GM23338 (cell line): ENCODE data around the gene OGDHL. TPM values are rescaled to one million over a fixed set of nuclear protein-coding genes. Genes with fewer than 3 reads are reported as not detected.

Source experiments
- ATAC-seq: fragments of 200-7000 bp; cut with Tn5 transposase; 3 replicates; pipeline ENCODE4 v1.9.1; 2020
- DNase-seq: peaks from one replicate; pipeline ENCODE4 v3.0.0-alpha.2; 2015; ENCODE audit warnings: low spot score
- H2AFZ ChIP-seq: fragments of 200-600 bp; sonication (generic); 2 replicates; pipeline ENCODE4 v1.8.0; 2016; ENCODE audit warnings: antibody characterized with exemption, mild to moderate bottlenecking, moderate library complexity
- H3F3A ChIP-seq: fragments of 200-600 bp; sonication (generic); replicated peaks from 2 replicates; pipeline ENCODE4 v1.8.0; 2017; ENCODE audit warnings: antibody characterized with exemption, mixed run types, low read depth
- H3K27ac ChIP-seq: fragments of 200-600 bp; sonication (generic); 2 replicates; pipeline ENCODE4 v1.6.1; 2016; ENCODE audit warnings: low read depth
- H3K27me3 ChIP-seq: fragments of 200-600 bp; sonication (generic); 2 replicates; pipeline ENCODE4 v1.8.0; 2016; ENCODE audit warnings: mild to moderate bottlenecking, mixed run types, moderate library complexity; ENCODE audit not compliant: insufficient read depth
- H3K36me3 ChIP-seq: fragments of 200-600 bp; sonication (generic); 2 replicates; pipeline ENCODE4 v1.8.0; 2016; ENCODE audit warnings: mild to moderate bottlenecking; ENCODE audit not compliant: insufficient read depth
- H3K4me1 ChIP-seq: fragments of 200-600 bp; sonication (generic); 2 replicates; pipeline ENCODE4 v1.8.0; 2016; ENCODE audit warnings: mild to moderate bottlenecking, moderate library complexity; ENCODE audit not compliant: insufficient read depth
- H3K4me2 ChIP-seq: fragments of 200-600 bp; sonication (generic); 2 replicates; pipeline ENCODE4 v1.7.1; 2017; ENCODE audit warnings: mixed run types
- H3K4me3 ChIP-seq: fragments of 200-600 bp; sonication (generic); 2 replicates; pipeline ENCODE4 v1.6.1; 2016; ENCODE audit warnings: mixed run types
- H3K79me2 ChIP-seq: fragments of 200-600 bp; sonication (generic); replicated peaks from 2 replicates; pipeline ENCODE4 v1.8.0; 2017; ENCODE audit warnings: mild to moderate bottlenecking; ENCODE audit not compliant: insufficient read depth
- H3K9me2 ChIP-seq: fragments of 200-600 bp; sonication (generic); 2 replicates; pipeline ENCODE4 v1.8.0; 2017; ENCODE audit not compliant: insufficient read depth
- H4K20me1 ChIP-seq: fragments of 200-600 bp; sonication (generic); replicated peaks from 2 replicates; pipeline ENCODE4 v1.8.0; 2017; ENCODE audit warnings: mild to moderate bottlenecking; ENCODE audit not compliant: insufficient read depth
- H3K27ac Mint-ChIP-seq: 2 replicates; pipeline ENCODE4 v1.8.0; 2020; ENCODE audit warnings: inconsistent platforms, mild to moderate bottlenecking, moderate library complexity, mixed read lengths
- H3K27me3 Mint-ChIP-seq: 3 replicates; pipeline ENCODE4 v1.8.0; 2022; ENCODE audit warnings: low read depth, mild to moderate bottlenecking, moderate library complexity, mixed read lengths, inconsistent platforms; ENCODE audit not compliant: insufficient read depth, poor library complexity
- H3K36me3 Mint-ChIP-seq: 3 replicates; pipeline ENCODE4 v1.8.0; 2021; ENCODE audit warnings: low read depth, mild to moderate bottlenecking, inconsistent platforms, moderate library complexity, mixed read lengths
- H3K4me1 Mint-ChIP-seq: 3 replicates; pipeline ENCODE4 v1.8.0; 2020; ENCODE audit warnings: mild to moderate bottlenecking, inconsistent platforms, mixed read lengths
- H3K4me3 Mint-ChIP-seq: 3 replicates; pipeline ENCODE4 v1.8.0; 2021; ENCODE audit warnings: moderate library complexity, mild to moderate bottlenecking, inconsistent platforms, mixed read lengths
- H3K9me3 Mint-ChIP-seq: 3 replicates; pipeline ENCODE4 v1.8.0; 2020; ENCODE audit warnings: moderate library complexity, mild to moderate bottlenecking, inconsistent platforms, mixed read lengths
- CTCF ChIP-seq, 2 experiments: fragments of 200-600 bp in 1 of 2; sonication (generic) in 1 of 2; conservative IDR thresholded peaks; 2 replicates each; pipeline versions ENCODE4 v1.5.1 to v1.6.1; 2016 to 2017; ENCODE audit warnings: antibody characterized with exemption in 2 of 2, low read depth in 2 of 2, mild to moderate bottlenecking in 2 of 2, moderate library complexity in 1 of 2
- ETS1 ChIP-seq: IDR thresholded peaks from 2 replicates; pipeline ENCODE4 v1.6.1; 2016; ENCODE audit warnings: antibody characterized with exemption
- EZH2 ChIP-seq: fragments of 200-600 bp; sonication (generic); IDR thresholded peaks from one replicate; pipeline ENCODE4 v1.8.0; 2017; ENCODE audit warnings: antibody characterized with exemption, mild to moderate bottlenecking, low read depth; ENCODE audit not compliant: unreplicated experiment
- EZH2phosphoT487 ChIP-seq: fragments of 200-600 bp; sonication (generic); IDR thresholded peaks from one replicate; pipeline ENCODE4 v1.8.1; 2018; ENCODE audit warnings: antibody characterized with exemption; ENCODE audit not compliant: unreplicated experiment
- JUNB ChIP-seq: IDR thresholded peaks from one replicate; pipeline ENCODE4 v1.6.1; 2016; ENCODE audit warnings: antibody characterized with exemption; ENCODE audit not compliant: unreplicated experiment
- NANOG ChIP-seq: IDR thresholded peaks from 2 replicates; pipeline ENCODE4 v1.6.1; 2016; ENCODE audit warnings: antibody characterized with exemption, borderline replicate concordance
- POLR2AphosphoS5 ChIP-seq: IDR thresholded peaks from 2 replicates; pipeline ENCODE4 v1.6.1; 2016; ENCODE audit warnings: antibody characterized with exemption, low read depth
- REST ChIP-seq: IDR thresholded peaks from one replicate; pipeline ENCODE4 v1.6.1; 2018; ENCODE audit warnings: antibody characterized with exemption; ENCODE audit not compliant: unreplicated experiment
- ZNF331 ChIP-seq: fragments of 250-450 bp; sonication (Bioruptor Pico); IDR thresholded peaks from 2 replicates; pipeline ENCODE4 v1.5.0; 2020; ENCODE audit warnings: low read depth, mild to moderate bottlenecking, moderate library complexity
- ZNF462 ChIP-seq: fragments of 250-450 bp; sonication (Bioruptor Pico); IDR thresholded peaks from 2 replicates; pipeline ENCODE4 v1.5.0; 2020; ENCODE audit warnings: mild to moderate bottlenecking, moderate library complexity
- polyA plus RNA-seq: library from polyadenylated mRNA; unstranded; fragments of >200 nt; fragmentation: Nextera tagmentation; extraction: Ambion mirVana; gene quantifications from 2 replicates; pipeline ENCODE4 v1.2.1, GENCODE V29; 2016
- total RNA-seq: library from RNA; depleted of rRNA; stranded (reverse); fragments of >200 nt; shearing (Covaris generic); gene quantifications from 2 replicates; pipeline ENCODE4 v1.2.3, GENCODE V29; 2014

Gene OGDHL
- total and polyA plus RNA-seq, 2 experiments from 2014 or later: 8.3 to 15.5 TPM

- no peak overlapping the region for H3K27ac ChIP-seq
- Mint-ChIP-seq H3K27ac (no peak overlapping the region), H3K27me3 (peaks cover 4% of the 10 kb centered on the region), H3K9me3 (no peaks in the 10 kb centered on the region), H3K36me3 (no peaks in the 10 kb centered on the region), H3K4me1 (peaks cover 10% of the 10 kb centered on the region), H3K4me3 (no peak overlapping the region)
- DNase-seq: peak; percentile 46
- ATAC-seq: peak; percentile 61
- peak overlapping the region; percentile 93 for H2AFZ ChIP-seq
- TF ChIP-seq POLR2AphosphoS5 (no peak), CTCF (conservative IDR thresholded peaks at IDR 0.05; ENCODE audit: low read depth in 2 of 2) (peak; percentile 31 to 42; a peak in 3 of 4 replicates), ZNF462 (CRISPR knock-in tag) (no peak), ZNF331 (CRISPR knock-in tag) (no peak)
- H3K4me2 ChIP-seq: no peak overlapping the region
- no peaks in the 10 kb centered on the region for H3K36me3 ChIP-seq
- peaks cover 8% of the 10 kb centered on the region; the same call in 1 of the 2 replicates for H3K4me1 ChIP-seq
- no peaks in the 10 kb centered on the region for H4K20me1 ChIP-seq
- no peak overlapping the region for H3K4me3 ChIP-seq
- H3K27me3 ChIP-seq: no peaks in the 10 kb centered on the region
- no peaks in the 10 kb centered on the region for H3F3A ChIP-seq
- no peaks in the 10 kb centered on the region for H3K9me2 ChIP-seq
- H3K79me2 ChIP-seq: no peaks in the 10 kb centered on the region
These were observed 21.5 kb upstream of the OGDHL start for GRCh38 chr10:49783645-49784044.

GRCh38 chr10:49781247-49781646 is 19.1 kb upstream of the OGDHL start:
- H4K20me1 ChIP-seq: no peaks in the 10 kb centered on the region
- H3F3A ChIP-seq: no peaks in the 10 kb centered on the region
- no peaks in the 10 kb centered on the region for H3K79me2 ChIP-seq
- Mint-ChIP-seq H3K27me3 (peaks cover 2% of the 10 kb centered on the region), H3K4me3 (no peak overlapping the region), H3K36me3 (no peaks in the 10 kb centered on the region), H3K27ac (no peak overlapping the region), H3K9me3 (no peaks in the 10 kb centered on the region), H3K4me1 (peaks cover 10% of the 10 kb centered on the region)
- H3K4me2 ChIP-seq: no peak overlapping the region
- no peaks in the 10 kb centered on the region for H3K9me2 ChIP-seq
- no peak for DNase-seq
- peaks cover 8% of the 10 kb centered on the region; the same call in 1 of the 2 replicates for H3K4me1 ChIP-seq
- H3K27ac ChIP-seq: no peak overlapping the region
- no peak overlapping the region for H2AFZ ChIP-seq
- no peaks in the 10 kb centered on the region for H3K36me3 ChIP-seq
- no peaks in the 10 kb centered on the region for H3K27me3 ChIP-seq
- no peak overlapping the region for H3K4me3 ChIP-seq
- no peak for ATAC-seq
- no peak for TF ChIP-seq ETS1
- no peak for TF ChIP-seq NANOG
- TF ChIP-seq ZNF331 (CRISPR knock-in tag): no peak
- no peak for TF ChIP-seq EZH2
- TF ChIP-seq JUNB: no peak
- TF ChIP-seq REST: no peak
- TF ChIP-seq EZH2phosphoT487: no peak
